Caco-2 (cell line): Measurements from ENCODE around the gene FBXO21. TPM values are rescaled to one million over a fixed set of nuclear protein-coding genes. Genes with fewer than 3 reads are reported as not detected.

ENCODE experiments used
- BruUV-seq: library from RNA; stranded (reverse); fragments of 400-500 nt; replicated peaks from 2 replicates; lab custom pipeline; 2021; lab: Mats Ljungman, UMichigan
- CTCF ChIA-PET: fragments of 300-600 bp; sonication (Branson Sonifier 250); formaldehyde crosslinking; loops from one replicate; lab custom pipeline; 2022; ENCODE audit warnings: antibody characterized with exemption; lab: Charles Lee
- POLR2A ChIA-PET: fragments of 300-600 bp; sonication (Branson Sonifier 250); formaldehyde crosslinking; loops from one replicate; lab custom pipeline; 2022; ENCODE audit warnings: antibody characterized with exemption; lab: Charles Lee
- DNase-seq, 2 experiments: peaks; one replicate each; pipeline versions ENCODE4 v3.0.0 to v3.0.0-alpha.2; 2020 to 2022
- H3K27me3 ChIP-seq: replicated peaks from 2 replicates; pipeline ENCODE4 v1.6.0; 2011; ENCODE audit warnings: low read length; ENCODE audit not compliant: control insufficient read depth, insufficient read depth
- H3K36me3 ChIP-seq: 2 replicates; pipeline ENCODE4 v1.5.1; 2011; ENCODE audit warnings: low read length; ENCODE audit not compliant: control insufficient read depth, insufficient read depth
- H3K4me1 ChIP-seq: fragments of 250-450 bp; sonication (Bioruptor Pico); 2 replicates; pipeline ENCODE4 v1.5.1; 2020; ENCODE audit warnings: mild to moderate bottlenecking
- H3K4me3 ChIP-seq: 2 replicates; pipeline ENCODE4 v1.5.1; 2011; ENCODE audit warnings: low read depth, mild to moderate bottlenecking, control low read depth, low read length
- H3K9me3 ChIP-seq: fragments of 250-450 bp; sonication (Bioruptor Pico); 2 replicates; pipeline ENCODE4 v1.5.1; 2020; ENCODE audit warnings: mild to moderate bottlenecking, moderate library complexity
- H3K27ac Mint-ChIP-seq: one replicate; pipeline ENCODE4 v1.8.0; 2022; ENCODE audit warnings: mixed read lengths; ENCODE audit not compliant: unreplicated experiment
- H3K27me3 Mint-ChIP-seq: one replicate; pipeline ENCODE4 v1.8.0; 2022; ENCODE audit warnings: mixed read lengths; ENCODE audit not compliant: insufficient read depth, unreplicated experiment
- H3K36me3 Mint-ChIP-seq: one replicate; pipeline ENCODE4 v1.8.0; 2022; ENCODE audit warnings: mild to moderate bottlenecking, mixed read lengths; ENCODE audit not compliant: insufficient read depth, unreplicated experiment
- H3K4me1 Mint-ChIP-seq: one replicate; pipeline ENCODE4 v1.8.0; 2022; ENCODE audit warnings: low read depth, mixed read lengths; ENCODE audit not compliant: unreplicated experiment
- H3K4me3 Mint-ChIP-seq: one replicate; pipeline ENCODE4 v1.8.0; 2022; ENCODE audit warnings: mild to moderate bottlenecking, moderate library complexity, mixed read lengths; ENCODE audit not compliant: unreplicated experiment
- H3K9me3 Mint-ChIP-seq: one replicate; pipeline ENCODE4 v1.8.0; 2022; ENCODE audit warnings: mixed read lengths; ENCODE audit not compliant: unreplicated experiment
- intact Hi-C: fragments of 100-400 bp; cut with micrococcal nuclease; formaldehyde crosslinking; loops from one replicate; pipeline ENCODE4 v1.10.0; 2022; ENCODE audit not compliant: unreplicated experiment
- total RNA-seq: library from RNA; stranded (reverse); gene quantifications from 2 replicates; pipeline ENCODE4 v1.2.3, GENCODE V29; 2022
- TF ChIP-seq, protein P1 (sequence below), 2 experiments: fragments of 200-600 bp in 1 of 2; IDR thresholded peaks; 1 replicate in 1 of 2; 2 replicates in 1 of 2; pipeline versions ENCODE4 v1.5.1 to v1.8.0; 2011 to 2022; ENCODE audit warnings: antibody characterized with exemption in 1 of 2, control low read depth in 1 of 2, inconsistent platforms in 1 of 2, low read depth in 1 of 2, low read length in 1 of 2, mild to moderate bottlenecking in 1 of 2, moderate library complexity in 1 of 2; ENCODE audit not compliant: insufficient read depth in 1 of 2, severe bottlenecking in 1 of 2, unreplicated experiment in 1 of 2

The FBXO21 gene
- total RNA-seq, 1 experiment from 2014 or later, result 44.5 TPM

DNA sequence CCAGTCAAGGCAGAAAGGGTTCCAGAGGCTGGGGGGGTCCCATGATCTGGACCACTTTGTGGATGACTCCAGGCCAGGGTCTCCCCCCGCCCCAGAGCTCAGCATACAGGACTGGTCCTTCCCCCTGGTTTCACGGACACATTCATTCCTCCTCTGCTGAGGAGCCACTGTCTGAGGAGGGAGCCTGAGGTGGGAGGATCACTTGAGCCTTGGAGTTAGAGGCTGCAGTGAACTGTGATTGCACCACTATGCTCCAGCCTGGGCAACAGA lies 97.8 kb downstream of the FBXO21 start:
- H3K9me3 ChIP-seq, result 0 out of 2 replicates have a peak, but pooled peaks cover 4% of the 10 kb centered on the region
- BruUV-seq, result no TSS peak
- H3K4me3 Mint-ChIP-seq, result no peak overlapping the region
- peaks cover 12% of the 10 kb centered on the region for H3K9me3 Mint-ChIP-seq
- TF ChIP-seq, protein P1, sequence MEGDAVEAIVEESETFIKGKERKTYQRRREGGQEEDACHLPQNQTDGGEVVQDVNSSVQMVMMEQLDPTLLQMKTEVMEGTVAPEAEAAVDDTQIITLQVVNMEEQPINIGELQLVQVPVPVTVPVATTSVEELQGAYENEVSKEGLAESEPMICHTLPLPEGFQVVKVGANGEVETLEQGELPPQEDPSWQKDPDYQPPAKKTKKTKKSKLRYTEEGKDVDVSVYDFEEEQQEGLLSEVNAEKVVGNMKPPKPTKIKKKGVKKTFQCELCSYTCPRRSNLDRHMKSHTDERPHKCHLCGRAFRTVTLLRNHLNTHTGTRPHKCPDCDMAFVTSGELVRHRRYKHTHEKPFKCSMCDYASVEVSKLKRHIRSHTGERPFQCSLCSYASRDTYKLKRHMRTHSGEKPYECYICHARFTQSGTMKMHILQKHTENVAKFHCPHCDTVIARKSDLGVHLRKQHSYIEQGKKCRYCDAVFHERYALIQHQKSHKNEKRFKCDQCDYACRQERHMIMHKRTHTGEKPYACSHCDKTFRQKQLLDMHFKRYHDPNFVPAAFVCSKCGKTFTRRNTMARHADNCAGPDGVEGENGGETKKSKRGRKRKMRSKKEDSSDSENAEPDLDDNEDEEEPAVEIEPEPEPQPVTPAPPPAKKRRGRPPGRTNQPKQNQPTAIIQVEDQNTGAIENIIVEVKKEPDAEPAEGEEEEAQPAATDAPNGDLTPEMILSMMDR (IDR thresholded peaks at IDR 0.05; ENCODE audit: insufficient read depth in 1 of 2, low read depth in 1 of 2, low read length in 1 of 2, severe bottlenecking in 1 of 2, unreplicated experiment in 1 of 2), result no peak
- ChIA-PET CTCF (no interaction called here), POLR2A (no interaction called here)
- no peak overlapping the region for H3K27ac Mint-ChIP-seq
- no peaks in the 10 kb centered on the region for H3K27me3 ChIP-seq
- H3K27me3 Mint-ChIP-seq, result no peaks in the 10 kb centered on the region
- no peaks in the 10 kb centered on the region for H3K36me3 Mint-ChIP-seq
- no peaks in the 10 kb centered on the region for H3K36me3 ChIP-seq
- peaks cover 9% of the 10 kb centered on the region for H3K4me1 ChIP-seq
- intact Hi-C loops, result no loop called here
- no peak overlapping the region for H3K4me3 ChIP-seq
- DNase-seq, result no peak
- no peaks in the 10 kb centered on the region for H3K4me1 Mint-ChIP-seq

Other genes starting within 250 kb of the FBXO21 start
- gene TESC, start 91.1 kb downstream of the FBXO21 start, total RNA-seq, result 4.8 and 6.8 TPM in 2 replicates
- not detected in 2 replicates for gene NOS1, start 171.2 kb upstream of the FBXO21 start, total RNA-seq